WTC11 (cell line): ENCODE results near the gene KCNK17. TPM values are rescaled to one million over a fixed set of nuclear protein-coding genes. Genes with fewer than 3 reads are reported as not detected.

Experiments used
- ATAC-seq: fragments of 200-7000 bp; cut with Tn5 transposase; 2 replicates; pipeline ENCODE4 v1.10.0; 2021; ENCODE audit warnings: mild to moderate bottlenecking, moderate library complexity
- CTCF ChIA-PET: fragments of 300-600 bp; sonication (Branson Sonifier 250); formaldehyde crosslinking; loops from one replicate; lab custom pipeline; 2021; ENCODE audit warnings: antibody characterized with exemption; lab: Charles Lee
- POLR2A ChIA-PET: fragments of 350-600 bp; sonication (Branson Sonifier 250); formaldehyde crosslinking; loops from one replicate; lab custom pipeline; 2021; ENCODE audit warnings: antibody characterized with exemption; lab: Charles Lee
- DNase-seq: peaks from one replicate; pipeline ENCODE4 v3.0.0; 2021; ENCODE audit warnings: low spot score
- H3K27ac Mint-ChIP-seq: 2 replicates; pipeline ENCODE4 v1.8.0; 2021; ENCODE audit warnings: mixed read lengths
- H3K27me3 Mint-ChIP-seq: 2 replicates; pipeline ENCODE4 v1.8.0; 2021; ENCODE audit warnings: low read depth, mild to moderate bottlenecking, moderate library complexity, mixed read lengths
- H3K36me3 Mint-ChIP-seq: 2 replicates; pipeline ENCODE4 v1.8.0; 2021; ENCODE audit warnings: mixed read lengths
- H3K4me1 Mint-ChIP-seq: 2 replicates; pipeline ENCODE4 v1.8.0; 2022; ENCODE audit warnings: mixed read lengths
- H3K4me3 Mint-ChIP-seq: 2 replicates; pipeline ENCODE4 v1.8.0; 2021; ENCODE audit warnings: mild to moderate bottlenecking, moderate library complexity, mixed read lengths
- H3K9me3 Mint-ChIP-seq: 2 replicates; pipeline ENCODE4 v1.8.0; 2021; ENCODE audit warnings: mixed read lengths
- AR ChIP-seq: fragments of 250-450 bp; sonication (Bioruptor Pico); IDR thresholded peaks from 2 replicates; pipeline ENCODE4 v1.9.0; 2021; ENCODE audit warnings: mild to moderate bottlenecking
- ATF3 ChIP-seq: sonication (generic); formaldehyde crosslinking; conservative IDR thresholded peaks from 2 replicates; pipeline ENCODE4 v1.8.1; 2022; ENCODE audit warnings: mild to moderate bottlenecking, missing genetic modification reagents
- ERG ChIP-seq: fragments of 250-450 bp; sonication (Bioruptor Pico); IDR thresholded peaks from 2 replicates; pipeline ENCODE4 v1.8.0; 2021; ENCODE audit warnings: mild to moderate bottlenecking
- GTF2I ChIP-seq: fragments of 250-450 bp; sonication (Bioruptor Pico); conservative IDR thresholded peaks from 2 replicates; pipeline ENCODE4 v1.4.0; 2021; ENCODE audit warnings: mild to moderate bottlenecking
- MLX ChIP-seq: sonication (generic); formaldehyde crosslinking; IDR thresholded peaks from 2 replicates; pipeline ENCODE4 v1.8.1; 2023; ENCODE audit warnings: mild to moderate bottlenecking, missing genetic modification reagents, moderate library complexity
- NFYB ChIP-seq: sonication (generic); formaldehyde crosslinking; conservative IDR thresholded peaks from 2 replicates; pipeline ENCODE4 v1.8.0; 2022; ENCODE audit warnings: low read depth, missing genetic modification reagents
- TEAD1 ChIP-seq: sonication (generic); formaldehyde crosslinking; IDR thresholded peaks from 2 replicates; pipeline ENCODE4 v1.8.0; 2022; ENCODE audit warnings: mild to moderate bottlenecking, missing genetic modification reagents
- TP53 ChIP-seq: sonication (generic); formaldehyde crosslinking; IDR thresholded peaks from 2 replicates; pipeline ENCODE4 v1.8.1; 2023; ENCODE audit warnings: mild to moderate bottlenecking, missing genetic modification reagents
- USF1 ChIP-seq: sonication (generic); formaldehyde crosslinking; IDR thresholded peaks from 2 replicates; pipeline ENCODE4 v1.8.0; 2022; ENCODE audit warnings: mild to moderate bottlenecking, missing genetic modification reagents
- USF2 ChIP-seq: sonication (generic); formaldehyde crosslinking; IDR thresholded peaks from 2 replicates; pipeline ENCODE4 v1.8.1; 2023; ENCODE audit warnings: mild to moderate bottlenecking, missing genetic modification reagents, moderate library complexity
- ZNF263 ChIP-seq: sonication (generic); formaldehyde crosslinking; IDR thresholded peaks from 2 replicates; pipeline ENCODE4 v1.8.1; 2022; ENCODE audit warnings: low read depth, mild to moderate bottlenecking, moderate library complexity, missing genetic modification reagents
- ZNF416 ChIP-seq: fragments of 250-450 bp; sonication (Bioruptor Pico); IDR thresholded peaks from 2 replicates; pipeline ENCODE4 v1.9.0; 2021; ENCODE audit warnings: mild to moderate bottlenecking, inconsistent platforms
- ZNF512 ChIP-seq: sonication (generic); formaldehyde crosslinking; IDR thresholded peaks from 2 replicates; pipeline ENCODE4 v1.8.1; 2022; ENCODE audit warnings: missing genetic modification reagents, borderline replicate concordance
- total RNA-seq: library from RNA; stranded (reverse); gene quantifications from 3 replicates; pipeline ENCODE4 v1.2.3, GENCODE V29; 2021

The KCNK17 gene
- total RNA-seq, 1 experiment from 2014 or later: 2.1 TPM

GRCh38 chr6:39347206-39347605, 33.0 kb upstream of the KCNK17 start:
- Mint-ChIP-seq H3K27me3 (no peaks in the 10 kb centered on the region), H3K36me3 (no peaks in the 10 kb centered on the region), H3K4me3 (no peak overlapping the region), H3K9me3 (peaks cover 3% of the 10 kb centered on the region), H3K27ac (no peak overlapping the region)
- ATAC-seq: no peak
- TF ChIP-seq MLX (no peak), ZNF512 (CRISPR knock-in tag) (no peak), AR (CRISPR knock-in tag) (no peak), ERG (CRISPR knock-in tag) (no peak), ZNF416 (CRISPR knock-in tag) (no peak), GTF2I (CRISPR knock-in tag) (no peak)
- TF ChIP-seq, all 79 proteins: peak for 0
- ChIA-PET POLR2A (no interaction called here), CTCF (interaction anchor here (1.0 to 2.2 kb wide), 3 partner anchors 12 to 259 kb away, joined by 3 to 6 read pairs (median 3); no protein-coding TSS in a partner anchor)
- DNase-seq: no peak
- H3K4me1 Mint-ChIP-seq: peaks cover 25% of the 10 kb centered on the region

GRCh38 chr6:39344821-39345280, 30.6 kb upstream of the KCNK17 start:
- POLR2A ChIA-PET: no interaction called here
- CTCF ChIA-PET: interaction anchor here (2.6 kb wide), 1 partner anchor 18 kb away, joined by 12 read pairs; no protein-coding TSS in a partner anchor

More at GRCh38 chr6:39344821-39345280, 30.6 kb upstream of the KCNK17 start:
- TF ChIP-seq TEAD1 (CRISPR knock-in tag): no peak
- TF ChIP-seq USF1 (CRISPR knock-in tag): peak; percentile 88
- peak; percentile 86 for TF ChIP-seq USF2 (CRISPR knock-in tag)
- TF ChIP-seq ATF3 (CRISPR knock-in tag): no peak
- peak; percentile 62 for TF ChIP-seq NFYB
- TF ChIP-seq TP53: 0 out of 2 replicates have a peak, but pooled peaks have one; percentile 28
- TF ChIP-seq ZNF263: no peak
- Mint-ChIP-seq H3K9me3 (peaks cover 3% of the 10 kb centered on the region), H3K4me3 (no peak overlapping the region), H3K4me1 (peaks cover 27% of the 10 kb centered on the region), H3K36me3 (no peaks in the 10 kb centered on the region), H3K27me3 (no peaks in the 10 kb centered on the region), H3K27ac (no peak overlapping the region)
- peak; percentile 45 for DNase-seq
- ATAC-seq: peak; percentile 55
